Activated T-helper 1 cell treated with anti-CD3 and anti-CD28 coated beads, Interleukin-12 subunit alpha, Interleukin-12 subunit beta, Interleukin-2, Interleukin-4 antibody, amounts not matched to agents 30 ng/mL and 10 ng/mL and 1 ng/mL, durations not matched to agents 14 hours and 24 hours and 36 hours (primary cell): ENCODE data around the gene MRPL9. TPM values are rescaled to one million over a fixed set of nuclear protein-coding genes. Genes with fewer than 3 reads are reported as not detected.
"Not testable (repeated sequence)": the region's sequence is repeated elsewhere in the genome, so short reads cannot be mapped to it uniquely, and the experiment has no call there.

Experiments used
- DNase-seq: peaks from one replicate; pipeline ENCODE4 v3.0.0; 2021; ENCODE audit warnings: low spot score
- H3K27ac Mint-ChIP-seq: one replicate; pipeline ENCODE4 v1.8.0; 2021; ENCODE audit warnings: mild to moderate bottlenecking, mixed read lengths
- H3K27me3 Mint-ChIP-seq: one replicate; pipeline ENCODE4 v1.8.0; 2022; ENCODE audit warnings: mild to moderate bottlenecking, moderate library complexity, mixed read lengths; ENCODE audit not compliant: insufficient read depth
- H3K36me3 Mint-ChIP-seq: one replicate; pipeline ENCODE4 v1.8.0; 2021; ENCODE audit warnings: low read depth, mixed read lengths
- H3K4me1 Mint-ChIP-seq: one replicate; pipeline ENCODE4 v1.8.0; 2021; ENCODE audit warnings: low read depth, mixed read lengths
- H3K4me3 Mint-ChIP-seq: one replicate; pipeline ENCODE4 v1.8.0; 2021; ENCODE audit warnings: mild to moderate bottlenecking, moderate library complexity, mixed read lengths
- H3K9me3 Mint-ChIP-seq: one replicate; pipeline ENCODE4 v1.8.0; 2021; ENCODE audit warnings: mixed read lengths
- intact Hi-C: fragments of 100-400 bp; cut with micrococcal nuclease; formaldehyde crosslinking; loops from one replicate; pipeline ENCODE4 v1.15.1; 2024
- total RNA-seq: library from RNA; stranded (reverse); gene quantifications from 2 replicates; pipeline ENCODE4 v1.2.3, GENCODE V29; 2022

MRPL9 gene
- total RNA-seq, 1 donor from 2014 or later: 141 TPM

DNA sequence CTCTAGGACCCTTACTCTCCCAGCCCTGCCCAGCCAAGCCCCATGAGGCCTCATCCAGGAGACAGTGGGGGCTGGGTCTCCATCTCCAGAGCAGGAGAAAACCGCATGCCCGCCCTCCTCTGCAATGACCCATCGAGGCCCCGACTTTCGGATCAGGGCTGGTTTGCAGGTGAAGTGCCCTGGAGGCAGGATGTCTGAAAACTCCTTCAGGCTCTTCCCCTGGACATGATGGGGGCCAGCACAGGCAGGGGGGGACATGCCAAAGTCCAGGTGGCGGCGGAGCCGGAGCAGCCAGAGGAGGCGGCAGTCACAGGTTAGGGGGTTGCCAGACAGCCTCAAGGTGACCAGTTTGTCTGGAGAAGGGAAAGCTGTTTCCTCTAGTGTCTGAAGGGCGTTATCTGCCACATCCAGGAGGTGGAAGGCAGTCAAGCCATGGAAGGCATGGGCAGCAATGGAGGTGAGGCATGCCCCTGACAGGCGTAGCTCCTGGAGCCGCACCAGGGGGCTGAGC lies 38.1 kb upstream of the MRPL9 start:
- H3K4me1 Mint-ChIP-seq: peaks cover 9% of the 10 kb centered on the region
- H3K27ac Mint-ChIP-seq: no peak overlapping the region
- intact Hi-C loops: no loop called here
- no peaks in the 10 kb centered on the region for H3K9me3 Mint-ChIP-seq
- H3K27me3 Mint-ChIP-seq: peaks cover 18% of the 10 kb centered on the region
- DNase-seq: no peak
- no peaks in the 10 kb centered on the region for H3K36me3 Mint-ChIP-seq
- H3K4me3 Mint-ChIP-seq: no peak overlapping the region

DNA sequence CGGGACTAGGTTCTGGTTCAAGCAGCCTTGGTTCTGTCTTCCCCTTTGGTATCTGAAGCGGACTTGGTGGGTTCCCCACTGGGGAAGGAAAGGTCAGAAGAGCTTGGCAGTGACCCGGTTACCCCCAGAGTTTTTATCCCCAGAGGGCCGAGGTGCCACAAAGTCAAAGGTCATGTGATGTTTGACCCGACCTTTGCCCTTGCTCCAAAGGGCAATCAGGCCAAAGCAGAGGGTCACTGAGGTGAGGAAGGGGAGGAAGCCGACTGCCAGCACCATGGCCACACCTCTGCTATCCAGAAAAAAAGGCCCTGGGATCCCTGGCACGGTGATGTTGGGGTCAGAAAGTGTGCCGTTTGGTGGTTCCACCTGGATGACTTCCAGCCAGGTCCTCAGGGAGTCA lies 37.5 kb upstream of the MRPL9 start:
- Mint-ChIP-seq H3K27me3 (peaks cover 18% of the 10 kb centered on the region), H3K4me1 (peaks cover 9% of the 10 kb centered on the region), H3K27ac (no peak overlapping the region), H3K4me3 (no peak overlapping the region), H3K9me3 (no peaks in the 10 kb centered on the region), H3K36me3 (no peaks in the 10 kb centered on the region)
- DNase-seq: no peak
- intact Hi-C loops: no loop called here

DNA sequence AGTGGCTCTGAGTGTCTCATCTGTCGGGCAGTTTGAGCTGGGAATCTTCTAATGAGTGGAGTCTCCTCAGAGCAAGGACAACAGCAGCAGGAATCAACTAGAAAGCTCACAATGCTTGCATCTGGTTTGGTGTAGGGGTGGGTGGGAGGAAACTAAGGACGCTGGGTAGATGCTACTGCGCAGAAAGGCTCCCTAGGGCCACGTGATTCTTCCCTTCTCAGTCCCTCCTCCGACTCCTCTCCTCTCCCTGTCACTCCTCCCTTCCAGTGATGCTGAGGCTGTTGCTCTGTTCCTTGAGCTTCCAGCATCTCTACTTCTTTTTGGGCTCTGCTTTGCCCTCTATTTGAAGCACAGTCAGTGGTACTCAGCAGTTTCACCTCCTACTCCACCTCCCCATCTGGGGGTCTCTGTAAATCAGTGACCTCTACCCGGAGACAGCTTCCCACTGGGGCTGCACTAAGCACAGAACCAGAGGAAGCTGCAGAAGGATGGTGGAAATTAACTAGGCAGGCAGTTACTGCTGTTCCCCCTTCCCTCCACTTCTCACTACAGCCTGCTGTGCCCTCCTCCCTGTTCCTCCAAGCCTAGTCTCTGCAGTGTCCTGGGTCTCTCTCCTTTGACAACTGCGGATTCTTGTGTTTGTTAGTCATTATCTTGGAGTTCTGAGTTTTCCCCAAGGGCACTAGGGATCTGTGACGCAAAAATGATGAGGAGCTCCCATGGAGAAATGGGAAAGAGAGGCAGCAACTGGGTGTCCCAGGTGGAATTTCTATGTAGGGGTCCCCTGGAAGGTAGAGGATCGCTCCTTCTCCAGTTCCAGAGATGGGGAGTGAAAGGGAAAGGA lies 36.1 kb upstream of the MRPL9 start:
- intact Hi-C loops: no loop called here
- no peak overlapping the region for H3K4me3 Mint-ChIP-seq
- peaks cover 9% of the 10 kb centered on the region for H3K4me1 Mint-ChIP-seq
- H3K27ac Mint-ChIP-seq: no peak overlapping the region
- H3K27me3 Mint-ChIP-seq: peaks cover 12% of the 10 kb centered on the region
- DNase-seq: no peak
- no peaks in the 10 kb centered on the region for H3K36me3 Mint-ChIP-seq
- no peaks in the 10 kb centered on the region for H3K9me3 Mint-ChIP-seq

DNA sequence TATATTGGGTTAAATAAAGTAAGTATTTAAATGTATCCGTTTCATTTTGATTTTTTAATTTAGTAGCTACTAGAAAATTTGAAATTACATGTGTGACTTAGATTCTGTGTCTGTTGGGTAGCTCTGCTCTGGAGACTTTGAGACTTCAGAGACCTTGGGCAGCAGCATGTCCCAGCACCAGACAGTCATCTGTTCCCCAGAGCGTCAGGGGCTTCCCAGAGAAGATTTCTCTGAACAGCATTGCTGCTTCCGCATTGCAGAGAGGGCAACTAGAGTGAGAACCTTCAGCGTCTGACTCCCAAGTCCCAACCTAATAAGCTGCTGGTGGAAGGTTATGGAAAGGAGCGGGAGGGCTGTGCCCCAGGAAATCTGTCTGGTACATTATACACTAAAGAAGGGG lies 35.3 kb upstream of the MRPL9 start:
- H3K4me3 Mint-ChIP-seq: no peak overlapping the region
- intact Hi-C loops: no loop called here

DNA sequence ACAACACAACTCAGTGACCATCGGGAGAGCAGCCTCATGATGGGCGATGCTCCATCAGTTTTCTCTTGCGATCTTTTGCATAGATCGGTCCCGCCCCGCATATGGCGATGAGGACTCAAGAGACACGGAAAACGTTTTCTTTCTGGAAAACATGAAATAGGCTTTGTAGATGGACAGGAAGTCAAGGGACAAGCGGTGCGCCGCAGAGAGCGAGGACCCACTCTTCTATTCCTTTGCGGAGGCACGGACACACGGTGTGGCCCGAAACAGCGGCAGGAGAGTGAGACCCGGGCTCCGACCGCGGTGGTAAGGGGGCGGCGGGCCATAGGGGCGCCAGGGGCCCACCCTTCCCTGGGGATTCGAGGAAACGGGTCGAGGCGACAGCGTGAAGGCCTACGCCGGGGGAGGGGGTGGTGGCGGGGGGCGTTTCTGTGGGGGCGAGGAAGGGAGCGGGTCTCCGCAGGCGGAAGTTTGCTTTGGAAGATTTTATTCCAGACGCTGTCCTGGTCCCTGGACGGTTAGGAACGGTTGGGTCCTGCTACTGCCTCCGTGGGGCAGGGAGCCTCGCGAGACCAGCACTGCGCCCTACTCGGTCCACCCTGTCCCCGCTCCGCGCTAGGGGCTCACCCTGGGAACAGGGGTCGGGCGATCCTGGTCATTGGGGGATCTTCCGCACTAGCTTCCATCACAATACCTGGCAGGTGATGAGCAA lies 27.8 kb upstream of the MRPL9 start:
- Mint-ChIP-seq H3K27me3 (no peaks in the 10 kb centered on the region), H3K9me3 (no peaks in the 10 kb centered on the region), H3K27ac (peak overlapping the region; percentile 78), H3K4me1 (peaks cover 33% of the 10 kb centered on the region), H3K36me3 (peaks cover 5% of the 10 kb centered on the region), H3K4me3 (peak overlapping the region; percentile 95)
- peak; percentile 3 for DNase-seq
- intact Hi-C loops: loop anchor here (1.0 to 2.0 kb wide), 7 partner anchors 28 to 510 kb away; partner anchors contain the start of genes MRPL9, SNX27 and THEM4

More for the DNA sequence above, 35.3 kb upstream of the MRPL9 start:
- Mint-ChIP-seq H3K27ac (no peak overlapping the region), H3K27me3 (peaks cover 12% of the 10 kb centered on the region), H3K4me1 (peaks cover 9% of the 10 kb centered on the region), H3K36me3 (no peaks in the 10 kb centered on the region), H3K9me3 (no peaks in the 10 kb centered on the region)
- no peak for DNase-seq

DNA sequence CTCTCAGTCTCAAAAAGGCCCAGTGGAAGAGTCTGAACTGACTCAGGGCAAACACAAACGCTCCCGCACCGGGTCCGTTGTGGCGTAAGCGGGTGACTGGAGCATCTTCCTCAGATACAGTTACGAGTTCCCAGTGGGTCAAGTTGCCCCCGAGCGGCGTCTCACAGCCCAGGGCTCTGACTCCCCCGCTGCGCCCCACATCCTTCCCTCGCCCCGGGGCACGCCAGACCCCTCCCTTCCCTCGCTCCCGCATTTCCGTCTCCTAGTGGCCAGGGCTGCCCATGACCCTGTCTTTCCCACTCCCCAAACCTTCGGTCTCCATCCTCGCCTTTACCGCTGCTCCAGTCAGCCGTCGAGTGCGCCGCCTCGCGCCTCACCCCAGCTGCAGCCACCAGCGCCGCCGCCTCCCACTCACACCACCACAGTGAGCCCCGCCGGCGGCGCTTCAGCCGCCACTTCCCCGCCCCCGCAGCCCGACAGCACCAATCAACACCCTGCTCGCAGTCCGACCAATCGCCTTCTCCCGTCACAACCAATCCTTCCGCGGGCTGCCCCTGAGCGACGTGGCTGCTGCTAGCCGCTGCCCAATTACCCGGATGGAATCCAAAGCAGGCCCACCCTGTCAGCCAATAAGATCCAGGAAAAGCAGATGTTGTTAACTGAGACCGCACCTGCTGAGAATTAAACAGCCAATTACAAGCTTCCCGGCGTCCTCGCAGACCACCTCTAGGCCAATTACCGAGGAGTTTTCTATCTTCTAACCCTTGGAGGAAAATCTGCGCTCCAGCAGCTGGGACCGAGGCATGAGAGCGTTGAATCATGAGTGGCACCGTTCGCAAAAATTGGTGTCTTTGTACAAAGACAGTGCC lies 27.0 kb upstream of the MRPL9 start, which contains the start of gene TDRKH:
Gene TDRKH (minus strand): TSS at position 430 of the 869 bp plus-strand sequence. CDS start 7,478 bp downstream, outside the sequence.
- peak; percentile 98 for DNase-seq
- H3K36me3 Mint-ChIP-seq: peaks cover 5% of the 10 kb centered on the region
- no peaks in the 10 kb centered on the region for H3K9me3 Mint-ChIP-seq
- H3K27me3 Mint-ChIP-seq: peaks cover 2% of the 10 kb centered on the region
- intact Hi-C loops: loop anchor here (1.0 to 2.0 kb wide), 7 partner anchors 27 to 509 kb away; partner anchors contain the start of genes MRPL9, SNX27 and THEM4
- H3K4me1 Mint-ChIP-seq: peaks cover 33% of the 10 kb centered on the region
- H3K27ac Mint-ChIP-seq: peak within 1 kb of the TSS; percentile 78
- H3K4me3 Mint-ChIP-seq: peak within 1 kb of the TSS; percentile 95

DNA sequence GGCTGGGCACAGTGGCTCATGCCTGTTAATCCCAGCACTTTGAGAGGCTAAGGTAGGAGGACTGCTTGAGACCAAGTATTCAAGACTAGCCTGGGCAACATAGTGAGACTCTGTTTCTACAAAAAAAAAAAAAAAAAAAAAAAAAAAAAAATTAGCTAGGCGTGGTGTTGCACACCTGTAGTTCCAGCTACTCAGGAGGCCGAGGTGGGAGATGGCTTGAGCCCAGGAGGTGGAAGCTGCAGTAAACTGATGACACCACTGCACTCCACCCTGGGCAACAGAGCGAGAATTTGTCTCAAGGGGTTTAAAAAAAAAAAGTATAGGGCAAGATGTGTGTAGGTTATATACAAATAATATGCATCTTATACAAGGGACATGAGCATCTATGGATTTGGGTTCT lies 24.4 kb upstream of the MRPL9 start:
- Mint-ChIP-seq H3K4me3 (no peak overlapping the region), H3K27ac (no peak overlapping the region), H3K4me1 (peaks cover 33% of the 10 kb centered on the region), H3K9me3 (no peaks in the 10 kb centered on the region), H3K27me3 (peaks cover 2% of the 10 kb centered on the region), H3K36me3 (peaks cover 5% of the 10 kb centered on the region)
- intact Hi-C loops: no loop called here
- no peak for DNase-seq

DNA sequence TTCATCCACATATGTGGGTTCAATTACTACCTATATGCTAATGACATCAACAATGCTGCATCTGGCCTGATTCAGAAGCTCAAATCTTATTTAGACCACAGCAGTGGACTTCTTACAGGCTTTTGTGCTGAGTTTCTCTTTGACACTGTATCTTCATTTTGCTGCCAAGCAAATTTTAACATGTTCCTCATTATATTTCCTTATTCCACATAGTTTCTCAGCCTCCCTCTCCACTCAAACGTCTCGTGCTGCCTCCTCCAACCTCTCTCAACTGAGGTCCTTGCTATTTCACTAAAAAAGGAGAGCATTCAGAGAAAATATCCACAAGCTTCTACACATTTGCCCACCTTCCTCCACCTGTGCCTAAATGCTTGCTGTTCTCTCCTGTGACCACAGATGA lies 20.5 kb upstream of the MRPL9 start:
- Mint-ChIP-seq H3K4me1 (peaks cover 6% of the 10 kb centered on the region), H3K4me3 (no peak overlapping the region), H3K9me3 (no peaks in the 10 kb centered on the region), H3K27me3 (peaks cover 2% of the 10 kb centered on the region), H3K36me3 (peaks cover 12% of the 10 kb centered on the region), H3K27ac (no peak overlapping the region)
- intact Hi-C loops: no loop called here
- DNase-seq: no peak

DNA sequence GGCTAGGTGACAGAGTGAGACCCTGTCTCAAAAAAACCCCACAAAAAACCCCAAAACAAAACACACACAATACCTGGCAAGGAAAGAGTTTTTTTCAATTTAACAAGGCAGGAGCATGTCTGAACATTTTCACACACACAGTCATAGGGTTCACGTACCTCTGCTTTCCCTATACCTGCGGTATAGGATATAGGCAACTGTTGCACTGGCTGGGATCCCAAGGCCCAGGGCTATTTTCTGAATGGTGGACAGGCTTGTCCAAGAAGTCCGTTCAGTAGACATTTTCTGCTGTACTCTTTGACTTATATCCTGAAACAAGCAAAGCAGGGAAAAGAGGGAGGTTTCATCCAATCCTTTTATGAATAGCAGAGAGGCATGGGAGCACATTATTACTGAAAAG lies 19.4 kb upstream of the MRPL9 start:
- peaks cover 2% of the 10 kb centered on the region for H3K27me3 Mint-ChIP-seq
- no peak overlapping the region for H3K27ac Mint-ChIP-seq
- H3K4me3 Mint-ChIP-seq: no peak overlapping the region
- intact Hi-C loops: no loop called here
- no peaks in the 10 kb centered on the region for H3K9me3 Mint-ChIP-seq
- H3K36me3 Mint-ChIP-seq: peaks cover 11% of the 10 kb centered on the region
- no peaks in the 10 kb centered on the region for H3K4me1 Mint-ChIP-seq
- no peak for DNase-seq

DNA sequence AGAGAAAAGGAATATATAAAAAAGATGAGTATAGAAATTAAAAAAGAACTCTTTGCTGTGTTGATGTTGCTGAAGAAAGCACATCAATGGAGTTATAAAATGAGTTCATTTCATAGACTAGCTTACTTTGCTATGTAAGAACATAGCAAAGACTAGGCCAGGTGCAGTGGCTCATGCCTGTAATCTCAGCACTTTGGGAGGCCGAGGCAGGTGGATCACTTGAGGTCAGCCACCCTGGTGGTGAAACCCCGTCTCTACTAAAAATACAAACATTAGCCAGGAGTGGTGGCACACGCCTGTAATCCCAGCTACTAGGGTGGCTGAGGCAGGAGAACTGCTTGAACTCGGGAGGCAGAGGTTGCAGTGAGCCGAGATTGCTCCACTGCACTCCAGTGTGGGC lies 18.7 kb upstream of the MRPL9 start:
- H3K27ac Mint-ChIP-seq, H3K4me3 Mint-ChIP-seq, DNase-seq, intact Hi-C loops, H3K9me3 Mint-ChIP-seq, H3K4me1 Mint-ChIP-seq, H3K27me3 Mint-ChIP-seq: not testable (repeated sequence)
- H3K36me3 Mint-ChIP-seq: peaks cover 11% of the 10 kb centered on the region

DNA sequence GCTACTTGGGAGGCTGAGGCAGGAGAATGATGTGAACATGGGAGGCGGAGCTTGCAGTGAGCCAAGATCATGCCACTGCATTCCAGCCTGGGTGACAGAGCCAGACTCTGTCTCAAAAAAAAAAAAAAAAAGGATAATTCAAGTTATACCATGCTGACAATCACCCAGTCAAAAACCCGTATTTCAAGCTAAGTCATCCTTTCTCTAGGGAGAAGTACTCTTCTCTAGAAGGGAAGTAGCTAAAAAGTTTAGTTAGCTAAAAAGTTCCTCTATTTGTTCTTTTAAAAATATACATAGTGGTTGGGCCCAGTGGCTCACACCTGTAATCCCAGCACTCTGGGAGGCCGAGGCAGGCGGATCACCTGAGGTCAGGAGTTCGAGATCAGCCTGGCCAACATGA lies 17.4 kb upstream of the MRPL9 start:
- H3K4me1 Mint-ChIP-seq, DNase-seq, H3K4me3 Mint-ChIP-seq, intact Hi-C loops, H3K27me3 Mint-ChIP-seq, H3K27ac Mint-ChIP-seq, H3K9me3 Mint-ChIP-seq: not testable (repeated sequence)
- H3K36me3 Mint-ChIP-seq: peaks cover 18% of the 10 kb centered on the region

DNA sequence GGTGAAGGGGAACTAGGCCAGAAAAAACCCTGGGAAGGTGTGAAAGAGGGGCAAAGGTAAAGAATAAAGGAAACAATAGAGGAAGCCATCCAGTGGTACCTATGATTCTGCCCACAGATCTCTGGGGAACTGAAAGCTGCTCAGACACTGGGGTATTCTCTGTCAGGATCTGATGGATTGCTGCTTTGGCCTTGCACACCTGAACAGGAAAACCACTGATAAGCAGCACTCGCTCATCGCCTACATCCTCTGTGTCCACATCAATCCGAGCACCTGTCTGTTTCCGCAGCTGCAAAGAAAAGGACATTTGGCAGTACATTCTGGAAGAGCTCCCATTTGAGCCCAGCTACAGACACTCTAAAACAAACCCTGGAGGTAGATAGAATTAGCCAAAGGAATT lies 16.6 kb upstream of the MRPL9 start:
- DNase-seq: no peak
- H3K4me1 Mint-ChIP-seq: no peaks in the 10 kb centered on the region
- H3K9me3 Mint-ChIP-seq: no peaks in the 10 kb centered on the region
- H3K4me3 Mint-ChIP-seq: no peak overlapping the region
- H3K27me3 Mint-ChIP-seq: no peaks in the 10 kb centered on the region
- H3K27ac Mint-ChIP-seq: no peak overlapping the region
- intact Hi-C loops: no loop called here
- peaks cover 25% of the 10 kb centered on the region for H3K36me3 Mint-ChIP-seq
